SK-N-SH treated with all-trans-retinoic acid at 6 μM for 48 hours (cell line): Measurements from ENCODE around the gene TMED8.

ENCODE experiments used
- ZC3H10 ChIP-seq: fragments of 250-450 bp; sonication (Bioruptor Pico); IDR thresholded peaks from 2 replicates; pipeline ENCODE4 v1.5.1; 2021; ENCODE audit warnings: mild to moderate bottlenecking, moderate library complexity
- ZNF565 ChIP-seq: fragments of 450-650 bp; formaldehyde crosslinking; conservative IDR thresholded peaks from 2 replicates; pipeline ENCODE4 v1.5.0; 2020; ENCODE audit warnings: low read depth, mild to moderate bottlenecking, moderate library complexity

DNA sequence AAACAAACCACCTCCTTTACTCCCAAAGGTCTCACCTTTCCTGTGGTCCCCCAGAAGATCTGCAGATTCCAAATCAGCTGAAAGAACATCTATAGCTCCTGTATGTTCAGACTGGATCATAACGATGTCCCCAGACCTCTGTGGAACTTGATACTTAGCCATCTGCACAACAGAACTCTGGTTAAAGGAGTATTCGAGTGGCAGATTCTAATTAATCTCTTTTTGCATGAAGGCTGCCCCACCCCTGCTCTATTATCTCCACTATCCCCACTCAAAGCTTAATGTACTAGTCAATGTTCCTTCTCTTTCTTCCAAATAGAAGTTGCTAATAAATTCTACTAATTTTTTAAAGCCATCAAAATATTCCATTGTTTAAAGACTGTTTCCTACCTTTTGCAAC, 33.2 kb downstream of the TMED8 start:
- no peak for TF ChIP-seq ZNF565 (CRISPR knock-in tag)
- no peak for TF ChIP-seq ZC3H10 (CRISPR knock-in tag)
